Ishikawa (cell line): Measurements from ENCODE around the gene DNAH9.

Experiments used
- CREB1 ChIP-seq: IDR thresholded peaks from 2 replicates; pipeline ENCODE4 v1.6.1; 2012; ENCODE audit warnings: low read depth
- EP300 ChIP-seq: IDR thresholded peaks from 2 replicates; pipeline ENCODE4 v1.6.1; 2012; ENCODE audit warnings: borderline replicate concordance
- RAD21 ChIP-seq: IDR thresholded peaks from 2 replicates; pipeline ENCODE4 v1.6.1; 2012; ENCODE audit warnings: low read depth
- REST ChIP-seq: IDR thresholded peaks from 2 replicates; pipeline ENCODE4 v1.6.1; 2012; ENCODE audit warnings: low read depth, mild to moderate bottlenecking
- TAF1 ChIP-seq: IDR thresholded peaks from 2 replicates; pipeline ENCODE4 v1.6.1; 2012; ENCODE audit warnings: low read depth, mild to moderate bottlenecking
- TCF12 ChIP-seq: IDR thresholded peaks from 2 replicates; pipeline ENCODE4 v1.6.1; 2012; ENCODE audit warnings: low read depth
- TEAD4 ChIP-seq: IDR thresholded peaks from 2 replicates; pipeline ENCODE4 v1.6.1; 2012
- YY1 ChIP-seq: IDR thresholded peaks from 2 replicates; pipeline ENCODE4 v1.6.1; 2012; ENCODE audit warnings: low read depth
- ZBTB7A ChIP-seq: IDR thresholded peaks from 2 replicates; pipeline ENCODE4 v1.6.1; 2012; ENCODE audit warnings: low read depth

DNA sequence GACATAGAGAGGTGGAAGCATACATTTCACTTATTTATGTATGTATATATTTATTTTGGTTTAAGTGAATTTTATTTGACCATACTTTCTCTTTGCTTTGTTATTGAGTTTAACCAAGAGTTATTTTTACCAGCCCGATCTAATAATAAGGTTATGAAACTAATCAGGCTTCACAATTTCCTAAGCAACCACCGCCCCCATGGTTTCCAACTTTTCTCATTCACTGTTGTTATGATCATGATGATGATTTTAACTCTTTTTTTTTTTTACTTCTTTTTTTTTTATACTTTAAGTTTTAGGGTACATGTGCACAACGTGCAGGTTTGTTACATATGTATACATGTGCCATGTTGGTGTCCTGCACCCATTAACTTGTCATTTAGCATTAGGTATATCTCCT is 30.6 kb downstream of the DNAH9 start:
- TF ChIP-seq TEAD4, result no peak
- TF ChIP-seq REST, result no peak
- TF ChIP-seq ZBTB7A, result no peak
- no peak for TF ChIP-seq CREB1
- TF ChIP-seq RAD21, result no peak
- no peak for TF ChIP-seq EP300
- TF ChIP-seq TAF1, result no peak
- no peak for TF ChIP-seq TCF12
- no peak for TF ChIP-seq YY1
